Type B pancreatic cell (in vitro differentiated cells): Measurements from ENCODE around the gene TUBB1. TPM values are rescaled to one million over a fixed set of nuclear protein-coding genes. Genes with fewer than 3 reads are reported as not detected.

Experiments used
- DNase-seq: peaks from one replicate; pipeline ENCODE4 v3.0.0; 2021; ENCODE audit warnings: mixed read lengths; ENCODE audit not compliant: unreplicated experiment; ENCODE audit errors: extremely low spot score
- H3K27ac Mint-ChIP-seq: 2 replicates; pipeline ENCODE4 v1.8.0; 2021; ENCODE audit warnings: mild to moderate bottlenecking, mixed read lengths
- H3K27me3 Mint-ChIP-seq: 2 replicates; pipeline ENCODE4 v1.8.0; 2021; ENCODE audit warnings: mixed read lengths
- H3K36me3 Mint-ChIP-seq: 2 replicates; pipeline ENCODE4 v1.8.0; 2021; ENCODE audit warnings: mixed read lengths
- H3K4me1 Mint-ChIP-seq: one replicate; pipeline ENCODE4 v1.8.0; 2021; ENCODE audit warnings: mixed read lengths; ENCODE audit not compliant: unreplicated experiment
- H3K4me3 Mint-ChIP-seq: 2 replicates; pipeline ENCODE4 v1.8.0; 2021; ENCODE audit warnings: mild to moderate bottlenecking, mixed read lengths
- H3K9me3 Mint-ChIP-seq: 2 replicates; pipeline ENCODE4 v1.8.0; 2021; ENCODE audit warnings: mixed read lengths
- total RNA-seq: library from RNA; stranded (reverse); gene quantifications from 2 replicates; pipeline ENCODE4 v1.2.1, GENCODE V29; 2021; ENCODE audit warnings: low replicate concordance
- TF ChIP-seq, protein P1 (sequence below): fragments of 200-600 bp; sonication (generic); conservative IDR thresholded peaks from 2 replicates; pipeline ENCODE4 v1.5.0; 2021; ENCODE audit warnings: antibody characterized with exemption, mild to moderate bottlenecking

Gene TUBB1
- total RNA-seq, 1 donor from 2014 or later, result 0.46 TPM

DNA sequence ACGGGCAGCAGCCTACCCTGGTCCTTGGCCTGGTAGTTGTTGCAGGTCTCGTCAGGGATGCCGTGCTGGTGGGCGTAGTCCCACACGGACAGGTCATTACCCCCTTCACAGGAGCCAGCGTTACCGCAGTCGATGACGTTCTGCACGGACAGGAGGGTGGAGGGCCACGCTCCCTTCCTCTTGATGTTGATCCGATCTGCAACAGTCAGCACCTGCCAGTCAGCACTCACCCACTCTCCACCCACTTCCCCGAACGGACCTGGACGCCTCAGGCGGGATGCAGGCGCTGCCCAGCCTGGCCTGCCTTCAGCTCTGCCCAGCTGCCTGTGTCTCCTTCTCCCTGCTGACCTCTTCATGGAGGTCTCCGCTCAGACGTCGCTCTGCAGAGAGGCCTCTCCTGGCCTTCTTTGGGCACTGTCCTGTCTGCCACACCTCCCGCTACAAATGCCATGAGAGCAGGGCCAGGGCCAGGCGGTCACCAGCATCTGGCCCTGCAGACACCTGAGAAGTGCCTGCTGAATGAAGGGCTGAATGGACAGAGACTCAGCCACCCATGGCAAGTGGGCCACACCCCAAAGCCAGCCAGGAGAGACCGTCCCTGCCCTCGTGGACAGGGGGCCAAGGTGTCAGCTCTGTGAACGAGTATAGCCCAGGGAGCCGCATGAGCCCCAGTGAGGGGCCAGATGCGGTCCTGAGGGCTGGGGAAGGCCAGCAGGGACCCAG lies 17.6 kb upstream of the TUBB1 start:
- Mint-ChIP-seq H3K27me3 (no peaks in the 10 kb centered on the region), H3K27ac (no peak overlapping the region), H3K4me1 (peaks cover 19% of the 10 kb centered on the region), H3K36me3 (peaks cover 16% of the 10 kb centered on the region), H3K4me3 (no peak overlapping the region), H3K9me3 (no peaks in the 10 kb centered on the region)
- DNase-seq, result no peak
- TF ChIP-seq, protein P1, sequence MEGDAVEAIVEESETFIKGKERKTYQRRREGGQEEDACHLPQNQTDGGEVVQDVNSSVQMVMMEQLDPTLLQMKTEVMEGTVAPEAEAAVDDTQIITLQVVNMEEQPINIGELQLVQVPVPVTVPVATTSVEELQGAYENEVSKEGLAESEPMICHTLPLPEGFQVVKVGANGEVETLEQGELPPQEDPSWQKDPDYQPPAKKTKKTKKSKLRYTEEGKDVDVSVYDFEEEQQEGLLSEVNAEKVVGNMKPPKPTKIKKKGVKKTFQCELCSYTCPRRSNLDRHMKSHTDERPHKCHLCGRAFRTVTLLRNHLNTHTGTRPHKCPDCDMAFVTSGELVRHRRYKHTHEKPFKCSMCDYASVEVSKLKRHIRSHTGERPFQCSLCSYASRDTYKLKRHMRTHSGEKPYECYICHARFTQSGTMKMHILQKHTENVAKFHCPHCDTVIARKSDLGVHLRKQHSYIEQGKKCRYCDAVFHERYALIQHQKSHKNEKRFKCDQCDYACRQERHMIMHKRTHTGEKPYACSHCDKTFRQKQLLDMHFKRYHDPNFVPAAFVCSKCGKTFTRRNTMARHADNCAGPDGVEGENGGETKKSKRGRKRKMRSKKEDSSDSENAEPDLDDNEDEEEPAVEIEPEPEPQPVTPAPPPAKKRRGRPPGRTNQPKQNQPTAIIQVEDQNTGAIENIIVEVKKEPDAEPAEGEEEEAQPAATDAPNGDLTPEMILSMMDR, result no peak

- H3K9me3 Mint-ChIP-seq, result no peaks in the 10 kb centered on the region
- H3K36me3 Mint-ChIP-seq, result peaks cover 10% of the 10 kb centered on the region
- TF ChIP-seq, protein P1, result no peak
- DNase-seq, result no peak
- H3K4me3 Mint-ChIP-seq, result no peak overlapping the region
- H3K4me1 Mint-ChIP-seq, result peaks cover 19% of the 10 kb centered on the region
- no peak overlapping the region for H3K27ac Mint-ChIP-seq
- no peaks in the 10 kb centered on the region for H3K27me3 Mint-ChIP-seq
Measured at GRCh38 chr20:59002388-59002787, 16.8 kb upstream of the TUBB1 start.

- peak overlapping the region; percentile 67 for H3K27ac Mint-ChIP-seq
Measured at GRCh38 chr20:59002874-59003399, 16.3 kb upstream of the TUBB1 start.

GRCh38 chr20:59003836-59004492 lies 15.3 kb upstream of the TUBB1 start:
- no peaks in the 10 kb centered on the region for H3K27me3 Mint-ChIP-seq
- peak overlapping the region; percentile 54 for H3K4me3 Mint-ChIP-seq
- peaks cover 6% of the 10 kb centered on the region for H3K36me3 Mint-ChIP-seq
- H3K9me3 Mint-ChIP-seq, result no peaks in the 10 kb centered on the region
- H3K4me1 Mint-ChIP-seq, result peaks cover 19% of the 10 kb centered on the region
- TF ChIP-seq, protein P1, result no peak
- DNase-seq, result no peak
- H3K27ac Mint-ChIP-seq, result peak overlapping the region; percentile 42

More at GRCh38 chr20:59002874-59003399, 16.3 kb upstream of the TUBB1 start:
- peak overlapping the region; percentile 77 for H3K4me3 Mint-ChIP-seq
- no peaks in the 10 kb centered on the region for H3K9me3 Mint-ChIP-seq
- peaks cover 19% of the 10 kb centered on the region for H3K4me1 Mint-ChIP-seq
- TF ChIP-seq, protein P1, result no peak
- H3K36me3 Mint-ChIP-seq, result peaks cover 6% of the 10 kb centered on the region
- no peak for DNase-seq
- no peaks in the 10 kb centered on the region for H3K27me3 Mint-ChIP-seq

DNA sequence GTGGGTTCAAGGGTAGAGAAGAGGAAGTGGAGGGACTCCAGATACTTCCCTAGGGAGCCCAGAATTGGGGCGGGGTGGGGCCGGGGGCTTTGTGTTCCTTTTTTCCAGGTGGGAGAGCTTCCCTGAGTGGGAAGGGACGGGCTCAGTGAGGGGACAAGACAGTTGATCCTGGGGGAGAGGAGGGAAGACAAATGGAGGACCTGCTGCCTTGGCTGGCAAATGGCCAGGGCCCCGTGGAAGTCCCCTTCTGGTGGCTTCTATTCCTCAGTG lies 14.8 kb upstream of the TUBB1 start:
- Mint-ChIP-seq H3K27me3 (no peaks in the 10 kb centered on the region), H3K4me3 (peak overlapping the region; percentile 54), H3K27ac (no peak overlapping the region), H3K36me3 (peaks cover 6% of the 10 kb centered on the region), H3K9me3 (no peaks in the 10 kb centered on the region), H3K4me1 (peaks cover 19% of the 10 kb centered on the region)
- TF ChIP-seq, protein P1, result no peak
- no peak for DNase-seq
